K562 (cell line): ENCODE data around the gene LYAR. TPM values are rescaled to one million over a fixed set of nuclear protein-coding genes. Genes with fewer than 3 reads are reported as not detected.
A peak's percentile ranks its signal among the peaks of the same experiment; 100 is the strongest.

Experiments
- ATAC-seq: fragments of 200-7000 bp; cut with Tn5 transposase; 3 replicates; pipeline ENCODE4 v1.9.1; 2020; ENCODE audit warnings: moderate library complexity
- BruUV-seq: library from RNA; stranded (reverse); fragments of 400-500 nt; replicated peaks from 2 replicates; lab custom pipeline; 2021; lab: Mats Ljungman, UMichigan
- CTCF ChIA-PET: fragments of 300-600 bp; formaldehyde crosslinking; extraction: SDS; loops from one replicate; lab custom pipeline; 2021; ENCODE audit warnings: low intra/inter-chr PET ratio; lab: Yijun Ruan, JAX
- POLR2A ChIA-PET: fragments of 300-600, 350-650 bp; sonication (Branson Sonifier 250); formaldehyde crosslinking; extraction: SDS; loops from one replicate; lab custom pipeline; 2021; ENCODE audit warnings: antibody characterized with exemption, inconsistent platforms; lab: Yijun Ruan, JAX
- DNase-seq, 4 experiments: peaks; one replicate each; pipeline versions ENCODE4 v3.0.0 to v3.0.0-alpha.2; 2011 to 2018; ENCODE audit warnings: low spot score in 3 of 4, mixed read lengths in 3 of 4; ENCODE audit errors: extremely low read depth in 1 of 4
- FAIRE-seq: peaks from 2 replicates; lab custom pipeline; 2011; peaks lifted over from hg19 to GRCh38; lab: Jason Lieb, UNC
- H2AFZ ChIP-seq: 2 replicates; pipeline ENCODE4 v1.6.0; 2011; ENCODE audit warnings: low read depth, low read length, control low read depth, inconsistent platforms
- H3K27ac ChIP-seq: fragments of 200-600 bp; 3 replicates; pipeline ENCODE4 v1.8.0; 2011; ENCODE audit warnings: low read depth, mild to moderate bottlenecking, control low read depth, inconsistent platforms, low read length, moderate library complexity, mixed read lengths; ENCODE audit errors: extremely low read depth
- H3K27me3 ChIP-seq, 2 experiments: fragments of 300-600 bp in 1 of 2; 2 replicates in 1 of 2; 3 replicates in 1 of 2; pipeline versions ENCODE4 v1.6.0 to v1.8.0; 2011; ENCODE audit warnings: inconsistent platforms in 2 of 2, low read length in 2 of 2, mild to moderate bottlenecking in 1 of 2, mixed read lengths in 1 of 2, moderate library complexity in 1 of 2; ENCODE audit not compliant: control insufficient read depth in 2 of 2, insufficient read depth in 2 of 2
- H3K36me3 ChIP-seq: fragments of 300-600 bp; 3 replicates; pipeline ENCODE4 v1.8.0; 2011; ENCODE audit warnings: mild to moderate bottlenecking, low read length, inconsistent platforms; ENCODE audit not compliant: control insufficient read depth, insufficient read depth
- H3K4me1 ChIP-seq, 2 experiments: fragments of 200-600 bp in 1 of 2; replicated peaks in 1 of 2; 2 replicates in 1 of 2; 3 replicates in 1 of 2; pipeline versions ENCODE4 v1.5.1 to v1.8.0; 2011; ENCODE audit warnings: inconsistent platforms in 2 of 2, low read length in 2 of 2, mild to moderate bottlenecking in 1 of 2, mixed read lengths in 1 of 2, moderate library complexity in 1 of 2; ENCODE audit not compliant: control insufficient read depth in 2 of 2, insufficient read depth in 2 of 2
- H3K4me2 ChIP-seq: 2 replicates; pipeline ENCODE4 v1.6.1; 2011; ENCODE audit warnings: low read length, control low read depth, inconsistent platforms, mixed read lengths; ENCODE audit not compliant: insufficient read depth
- H3K4me3 ChIP-seq: fragments of 200-600 bp; sonication (generic), shearing (Covaris generic); 2 replicates; pipeline ENCODE4 v1.5.1; 2016; ENCODE audit warnings: control low read depth, inconsistent platforms
- H3K79me2 ChIP-seq: fragments of 200-600 bp; 3 replicates; pipeline ENCODE4 v1.8.0; 2011; ENCODE audit warnings: low read length, inconsistent platforms; ENCODE audit not compliant: control insufficient read depth, insufficient read depth
- H3K9ac ChIP-seq, 2 experiments: 2 replicates each; pipeline versions ENCODE4 v1.6.0 to v1.6.1; 2011; ENCODE audit warnings: low read depth in 2 of 2, low read length in 2 of 2, control low read depth in 1 of 2, inconsistent platforms in 1 of 2, mild to moderate bottlenecking in 1 of 2, mixed read lengths in 1 of 2; ENCODE audit not compliant: insufficient read depth in 1 of 2
- H3K9me1 ChIP-seq: one replicate; pipeline ENCODE4 v1.6.0; 2011; ENCODE audit warnings: inconsistent platforms, mild to moderate bottlenecking, low read length, moderate library complexity; ENCODE audit not compliant: control insufficient read depth, insufficient read depth
- H3K9me3 ChIP-seq: replicated peaks from 2 replicates; pipeline ENCODE4 v1.5.1; 2011; ENCODE audit warnings: low read depth, low read length, inconsistent platforms; ENCODE audit not compliant: control insufficient read depth, insufficient read depth
- H4K20me1 ChIP-seq: replicated peaks from 2 replicates; pipeline ENCODE4 v1.6.1; 2011; ENCODE audit warnings: low read length, inconsistent platforms, mixed read lengths; ENCODE audit not compliant: control insufficient read depth, insufficient read depth
- KAT7 ChIP-seq: sonication (generic); formaldehyde crosslinking; IDR thresholded peaks from 2 replicates; pipeline ENCODE4 v1.8.0; 2022; ENCODE audit warnings: missing genetic modification reagents, mild to moderate bottlenecking, borderline replicate concordance
- NONO ChIP-seq, 2 experiments: fragments of 200-400 bp in 1 of 2; fragments of 450-650 bp in 1 of 2; formaldehyde crosslinking in 1 of 2; IDR thresholded peaks; 2 replicates each; pipeline ENCODE4 v1.6.1; 2017; ENCODE audit warnings: low read depth in 2 of 2, mild to moderate bottlenecking in 2 of 2, moderate library complexity in 2 of 2, low read length in 1 of 2
- PRDM10 ChIP-seq: fragments of 450-650 bp; IDR thresholded peaks from 2 replicates; pipeline ENCODE4 v1.6.1; 2018; ENCODE audit not compliant: partially characterized antibody
- TEAD2 ChIP-seq: fragments of 450-650 bp; IDR thresholded peaks from 2 replicates; pipeline ENCODE4 v1.6.1; 2016; ENCODE audit warnings: missing genetic modification characterization, control low read depth, missing compliant biosample characterization
- ZNF76 ChIP-seq: fragments of 250-450 bp; sonication (Bioruptor Pico); IDR thresholded peaks from 2 replicates; pipeline ENCODE4 v1.4.0; 2020; ENCODE audit warnings: mild to moderate bottlenecking, moderate library complexity, borderline replicate concordance
- WGBS: fragments of 100-300 bp; shearing (Covaris generic); methylation state at CpG from one replicate; pipeline ENCODE4 v1.1.6; 2016; ENCODE audit warnings: low coverage, mixed read lengths; ENCODE audit not compliant: insufficient coverage; ENCODE audit errors: missing lambda C conversion rate; 5-methylcytosine and 5-hydroxymethylcytosine counted together
- in situ Hi-C: fragments of 300-500 bp; cut with MboI; formaldehyde crosslinking; loops from 4 replicates; pipeline ENCODE4 v1.15.0; 2018; ENCODE audit warnings: inconsistent platforms, mixed read lengths
- intact Hi-C: fragments of 100-400 bp; cut with micrococcal nuclease; formaldehyde crosslinking; loops from 2 replicates; pipeline ENCODE4 v1.14.2; 2022
- polyA plus RNA-seq, 8 experiments: library from polyadenylated mRNA; depleted of rRNA in 4 of 8; stranded (reverse) in 5 of 8; unstranded in 3 of 8; fragments of >200 nt; fragmentation: Nextera tagmentation in 2 of 8; fragmentation: Illumina TruSeq in 1 of 8; extraction: Ambion mirVana in 2 of 8; extraction: Trizol in 1 of 8; gene quantifications; 2 replicates each; pipeline versions ENCODE4 v1.2.1 to v1.2.3, GENCODE V29; 2011 to 2014; ENCODE audit warnings: inconsistent platforms in 1 of 8, missing spikeins in 1 of 8
- total RNA-seq, 7 experiments: library from RNA; depleted of rRNA in 6 of 7; stranded (reverse); fragments of >200 nt in 6 of 7; fragmentation: Illumina TruSeq in 2 of 7; extraction: Trizol in 2 of 7; gene quantifications; 2 replicates each; pipeline versions ENCODE4 v1.2.1 to v1.2.3, GENCODE V29; 2011 to 2021; ENCODE audit warnings: low replicate concordance in 1 of 7

LYAR gene
- total and polyA plus RNA-seq, 9 of the 15 experiments (the other 6 are each of a cell fraction or from before 2014, with no cell fraction given) = 28.3 to 172 (median 127) TPM

- TF ChIP-seq KAT7 (no peak), NONO (IDR thresholded peaks at IDR 0.05; ENCODE audit: low read depth in 2 of 2, low read length in 1 of 2) (no peak), ZNF76 (CRISPR knock-in tag) (no peak), TEAD2 (tag) (no peak), PRDM10 (peak; percentile 56)
- TF ChIP-seq, all 486 proteins: peak for 1
- intact Hi-C loops (no loop called here), in situ Hi-C loops (no loop called here)
- no peaks in the 10 kb centered on the region for H3K9me3 ChIP-seq
- no TSS peak for BruUV-seq
- POLR2A ChIA-PET = interaction anchor here (0.9 kb wide), 1 partner anchor 11 kb away, joined by 3 read pairs; no protein-coding TSS in a partner anchor
- no peak overlapping the region for H3K4me2 ChIP-seq
- no peak overlapping the region for H3K27ac ChIP-seq
- H3K9ac ChIP-seq = no peak overlapping the region
- FAIRE-seq (no peak), ATAC-seq (no peak), DNase-seq (no peak)
- H3K27me3 ChIP-seq = no peaks in the 10 kb centered on the region
- 69% methylated on average over 4 of the region's 4 CpGs for WGBS
- H2AFZ ChIP-seq = peak overlapping the region; percentile 99
- no peaks in the 10 kb centered on the region for H3K79me2 ChIP-seq
- H4K20me1 ChIP-seq = no peaks in the 10 kb centered on the region
- no peaks in the 10 kb centered on the region for H3K36me3 ChIP-seq
- CTCF ChIA-PET = no interaction called here
- H3K9me1 ChIP-seq = no peaks in the 10 kb centered on the region
- H3K4me1 ChIP-seq = peaks cover 14 to 26% of the 10 kb centered on the region in 2 experiments; a peak in 4 of 5 replicates
- H3K4me3 ChIP-seq = no peak overlapping the region
Observed at GRCh38 chr4:4328840-4329239, 38.9 kb upstream of the LYAR start.
